DMS153 treated with DMSO at 0.1 percent for 48 hours (cell line): ENCODE measurements around the gene AP3D1.
"Not testable (repeated sequence)": the region's sequence is repeated elsewhere in the genome, so short reads cannot be mapped to it uniquely, and the experiment has no call there.

Source experiments
- DNase-seq: peaks from one replicate; lab custom pipeline; 2025; ENCODE audit not compliant: unreplicated experiment; lab: John Stamatoyannopoulos, UW

AP3D1 gene

DNA sequence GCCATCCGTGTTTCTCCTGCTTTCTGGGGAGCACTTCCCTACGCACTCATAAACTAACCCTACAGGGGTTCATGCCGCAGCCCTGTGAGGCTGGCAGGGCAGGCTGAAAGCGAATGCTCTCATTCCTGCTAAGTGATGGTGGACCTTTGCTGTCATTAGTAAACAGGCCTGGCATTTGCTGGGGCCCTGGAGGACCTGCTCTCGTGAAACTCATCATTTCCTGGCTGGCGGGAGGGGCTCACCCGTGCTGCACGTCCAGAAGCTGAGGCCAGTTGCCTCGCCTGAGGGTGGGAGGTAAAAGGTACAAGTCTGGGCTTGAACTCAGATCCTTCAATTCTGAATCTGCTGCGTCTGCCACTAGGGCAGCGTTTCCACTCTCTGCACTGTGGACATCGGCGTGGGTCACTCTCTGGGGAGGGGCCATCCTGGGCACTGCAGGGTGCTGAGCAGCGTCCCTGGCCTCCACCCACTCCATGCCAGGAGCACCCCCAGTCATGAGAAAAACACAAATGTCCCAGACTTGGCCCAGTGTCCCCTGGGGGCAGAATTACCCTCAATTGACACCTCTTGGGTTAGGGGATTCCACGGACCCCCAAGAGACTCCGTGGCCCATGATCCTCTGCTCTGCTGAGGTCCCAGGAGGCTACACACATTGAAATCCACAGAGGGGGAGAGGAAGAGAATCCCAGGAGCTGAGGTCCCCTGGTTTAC, 62.2 kb downstream of the AP3D1 start:
- no peak for DNase-seq

GRCh38 chr19:2087621-2088100, 63.7 kb downstream of the AP3D1 start:
- DNase-seq = no peak

- DNase-seq = not testable (repeated sequence)
Observed at GRCh38 chr19:2086695-2087620, 64.4 kb downstream of the AP3D1 start.

- DNase-seq = no peak
Observed at GRCh38 chr19:2084993-2085720, 66.2 kb downstream of the AP3D1 start.

DNA sequence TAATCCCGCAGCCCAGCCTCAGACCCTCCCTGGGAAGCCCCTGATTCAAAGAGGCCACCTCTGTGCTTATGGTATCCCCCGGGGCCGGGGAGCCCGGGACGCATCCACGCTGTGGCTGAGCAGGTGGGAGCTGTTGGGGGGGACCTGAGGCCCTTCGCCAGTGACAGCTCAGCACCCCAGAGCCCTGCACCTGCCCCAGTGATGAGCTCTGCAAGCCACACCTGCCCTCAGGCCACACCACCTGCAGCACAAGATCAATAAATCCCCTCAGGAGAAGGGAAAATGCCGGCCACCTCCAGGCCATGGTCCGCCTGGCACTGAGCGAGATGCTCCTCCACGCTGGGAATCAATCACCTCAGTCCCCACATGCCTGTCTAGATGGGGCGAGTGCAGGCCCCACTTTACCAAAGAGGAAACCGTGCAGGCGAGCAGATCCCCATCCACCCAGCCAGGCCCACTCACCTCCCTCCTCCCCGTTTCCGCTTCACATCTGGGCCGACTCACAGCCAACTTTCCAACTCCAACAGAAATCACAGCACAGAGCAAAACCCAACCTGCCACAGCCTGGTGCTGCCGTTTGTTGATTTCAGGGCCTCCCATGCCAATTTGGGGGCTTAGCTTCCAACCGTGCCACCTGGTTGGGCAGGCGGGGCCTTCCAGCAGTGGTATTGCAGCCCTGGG, 68.1 kb downstream of the AP3D1 start:
- DNase-seq = no peak

GRCh38 chr19:2081873-2082810, 69.2 kb downstream of the AP3D1 start:
- no peak for DNase-seq

DNA sequence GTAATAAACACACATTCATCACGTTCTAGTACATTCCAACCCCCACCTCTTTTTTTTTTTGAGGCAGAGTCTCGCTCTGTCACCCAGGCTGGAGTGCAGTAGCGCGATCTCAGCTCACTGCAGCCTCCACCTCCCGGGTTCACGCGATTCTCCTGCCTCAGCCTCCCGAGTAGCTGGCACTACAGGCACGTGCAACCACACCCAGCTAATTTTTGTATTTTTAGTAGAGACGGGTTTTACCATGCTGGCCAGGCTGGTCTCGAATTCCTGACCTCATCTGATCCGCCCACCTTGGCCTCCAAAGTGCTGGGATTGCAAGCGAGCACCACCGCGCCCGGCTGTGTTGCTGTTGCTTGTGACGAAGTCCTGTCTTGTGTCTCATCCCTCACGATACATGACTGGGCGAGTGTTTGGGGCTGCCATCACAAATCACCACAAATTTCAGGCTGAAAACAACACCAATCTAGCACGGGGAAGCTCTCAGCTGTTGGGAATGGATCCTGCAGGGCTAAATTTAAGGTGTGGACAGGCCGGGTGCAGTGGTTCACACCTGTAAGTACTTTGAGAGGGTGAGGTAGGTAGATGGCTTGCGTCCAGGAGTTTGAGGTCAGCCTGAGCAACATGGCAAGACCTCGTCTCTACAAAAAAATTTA, 70.9 kb downstream of the AP3D1 start:
- DNase-seq = no peak

- no peak for DNase-seq
Observed at GRCh38 chr19:2079865-2080301, 71.5 kb downstream of the AP3D1 start.

GRCh38 chr19:2079076-2079864, 72.1 kb downstream of the AP3D1 start:
- DNase-seq = no peak

DNA sequence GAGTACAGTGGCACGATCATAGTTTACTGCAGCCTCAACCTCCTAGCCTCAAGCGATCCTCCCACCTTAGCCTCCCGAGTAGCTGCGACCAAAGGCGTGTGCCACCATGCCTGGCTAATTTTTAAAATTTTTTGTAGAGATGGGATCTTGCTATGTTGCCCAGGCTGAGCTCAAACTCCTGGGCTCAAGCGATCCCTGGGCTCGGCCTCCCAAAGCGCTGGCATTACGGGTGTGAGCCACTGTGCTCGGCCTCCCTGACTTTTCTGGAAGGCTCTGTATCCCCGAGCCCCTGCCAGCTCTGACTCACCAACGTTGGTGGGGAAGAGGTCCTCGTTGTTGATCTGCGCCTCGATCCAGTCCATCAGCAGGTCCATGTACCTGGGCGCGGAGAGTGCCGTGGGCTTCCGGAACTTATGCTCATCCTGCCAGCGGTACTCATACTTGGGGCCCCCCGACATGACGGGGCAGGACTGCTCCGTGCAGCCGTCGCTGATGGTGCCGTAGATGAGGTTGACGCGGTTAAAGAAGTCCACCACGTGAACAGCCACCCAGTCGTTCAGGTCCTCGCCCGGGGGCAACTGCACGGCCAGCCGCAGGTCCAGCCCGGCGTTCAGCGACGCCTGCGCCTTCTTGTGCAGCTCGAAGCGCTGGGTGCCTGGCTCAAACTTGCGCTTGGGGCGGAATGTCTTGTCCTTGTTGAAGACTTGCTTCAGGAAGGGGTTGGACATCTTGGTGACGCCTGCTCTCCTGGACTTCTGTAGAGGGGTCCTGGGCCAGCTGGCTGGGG, 73.3 kb downstream of the AP3D1 start:
- DNase-seq = no peak

DNA sequence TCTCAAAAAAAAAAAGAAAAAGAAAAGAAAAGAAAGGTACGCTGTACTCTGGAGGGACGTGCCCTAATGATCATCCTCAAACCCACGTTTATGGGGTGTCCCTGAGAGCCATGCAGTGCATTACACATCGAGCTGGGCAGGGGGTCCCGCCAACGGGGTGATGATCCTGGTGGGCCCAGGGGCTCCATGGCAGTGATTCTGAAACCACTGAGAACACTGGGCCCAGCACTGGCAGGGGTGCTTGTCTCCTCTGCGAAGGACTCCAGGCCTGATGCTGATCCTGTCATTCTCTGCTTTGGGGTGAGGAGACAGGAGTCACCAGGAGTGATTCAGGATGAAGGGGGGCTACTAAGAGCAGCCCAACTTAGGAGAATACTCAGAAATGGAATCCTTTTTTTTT, 74.0 kb downstream of the AP3D1 start:
- no peak for DNase-seq

DNA sequence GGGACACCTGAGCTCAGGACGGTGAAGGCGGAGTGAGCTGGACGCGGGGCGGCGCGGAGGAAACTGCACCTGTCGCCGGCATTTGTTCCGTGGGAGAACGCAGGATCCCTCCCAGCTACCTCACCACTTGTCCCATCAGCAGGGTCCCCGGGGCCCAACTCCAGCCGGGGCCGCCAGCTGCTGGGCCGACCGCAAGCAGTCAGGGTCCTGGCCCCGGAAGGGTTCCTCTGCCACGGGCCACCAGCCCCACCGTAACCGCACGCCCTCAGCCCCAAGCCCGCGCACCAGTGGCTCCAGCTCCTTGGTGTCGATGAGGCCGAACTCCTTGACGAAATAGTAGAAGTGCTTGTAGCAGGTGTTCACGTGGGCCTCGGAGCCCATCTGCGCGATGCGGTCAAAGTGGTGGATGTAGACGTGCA, 74.8 kb downstream of the AP3D1 start:
- no peak for DNase-seq

GRCh38 chr19:2072757-2073551, 78.4 kb downstream of the AP3D1 start:
- DNase-seq = no peak

DNA sequence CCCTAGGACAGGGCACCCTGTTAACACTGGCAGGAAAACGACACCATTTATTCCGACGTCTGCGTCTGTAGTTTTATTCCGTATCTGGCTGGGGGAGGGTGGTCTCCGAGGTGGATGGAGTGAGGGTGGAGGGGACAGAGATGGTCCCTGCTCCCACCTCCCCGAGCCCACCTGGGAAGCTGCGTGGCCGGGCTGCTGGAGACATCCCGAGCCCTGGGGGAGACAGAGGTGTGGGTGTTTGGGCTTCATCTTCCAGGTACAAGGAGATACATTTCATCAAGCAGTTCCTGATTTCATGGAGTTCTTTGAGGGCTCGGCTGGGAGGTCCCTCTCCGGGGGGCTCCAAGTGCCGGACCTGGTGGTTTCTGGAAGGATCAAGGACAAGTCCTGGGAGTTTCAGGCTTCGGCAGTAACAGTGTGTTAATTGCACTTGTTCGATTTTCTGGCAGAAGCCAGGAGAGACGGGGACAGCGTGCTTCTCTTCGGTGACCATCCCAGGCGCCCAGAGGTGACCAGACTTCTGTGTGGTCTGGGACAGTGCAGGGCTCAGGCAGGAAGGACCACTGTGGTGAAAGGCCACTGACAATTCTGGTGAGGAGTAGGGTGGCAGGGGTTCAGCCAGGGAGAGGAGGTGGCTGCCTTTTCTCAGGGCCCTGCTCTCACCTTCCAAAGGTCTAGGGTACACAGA, 80.2 kb downstream of the AP3D1 start:
- no peak for DNase-seq

DNA sequence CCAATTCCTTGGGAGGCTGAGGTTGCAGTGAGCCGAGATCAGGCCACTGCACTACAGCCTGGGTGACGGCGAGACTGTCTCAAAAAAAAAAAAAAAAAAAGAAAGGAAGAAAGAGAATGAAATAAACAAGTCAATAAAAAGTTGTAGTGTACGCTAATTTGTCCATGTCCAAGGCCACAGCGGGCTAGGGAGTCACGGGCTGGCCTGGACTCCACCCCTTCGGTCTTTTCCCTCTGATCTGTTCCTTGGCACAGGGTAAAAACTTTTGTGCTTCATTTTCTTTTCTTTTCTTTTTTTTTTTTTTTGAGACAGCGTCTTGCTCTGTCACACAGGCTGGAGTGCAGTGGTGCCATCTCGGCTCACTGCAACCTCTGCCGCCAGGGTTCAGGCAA, 80.9 kb downstream of the AP3D1 start:
- no peak for DNase-seq

DNA sequence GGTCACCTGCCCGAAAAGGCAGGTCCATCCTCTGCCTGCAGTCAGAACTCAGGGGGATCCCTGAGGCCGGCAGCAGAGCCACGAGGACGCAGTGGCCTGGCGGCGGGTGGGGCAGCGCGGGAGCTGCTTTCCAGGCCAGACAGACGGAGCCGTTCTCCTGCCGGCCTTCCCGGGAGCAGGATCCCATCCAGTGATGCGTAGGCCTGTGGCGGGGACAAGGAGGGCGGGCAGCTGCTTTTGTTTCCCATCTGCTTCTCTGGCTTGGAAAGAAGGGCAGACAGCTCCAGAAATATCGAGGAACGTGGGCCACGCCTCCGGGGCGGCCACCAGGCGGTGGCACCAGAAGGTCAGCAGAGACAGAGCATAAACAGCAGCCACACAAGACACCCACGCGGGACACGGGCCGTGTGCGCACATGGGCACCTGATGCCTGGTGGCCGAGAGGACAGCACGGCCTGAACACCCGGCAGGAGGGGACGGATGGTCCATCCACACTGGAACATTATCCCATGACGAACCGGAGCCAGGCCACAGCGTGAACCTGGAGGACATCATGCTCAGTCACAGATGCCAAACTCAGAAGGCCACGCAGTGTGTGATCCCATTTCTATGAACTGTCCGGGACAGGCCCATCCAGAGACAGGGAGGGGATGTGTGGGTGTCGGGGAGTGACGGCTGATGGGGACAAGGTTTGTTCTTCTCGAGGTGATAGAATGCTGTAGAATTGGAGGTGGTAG, 86.4 kb downstream of the AP3D1 start:
- no peak for DNase-seq
